HCT116 (cell line): ENCODE measurements around the gene DEPDC5. TPM values are rescaled to one million over a fixed set of nuclear protein-coding genes. Genes with fewer than 3 reads are reported as not detected.

Source experiments
- ATAC-seq: fragments of 200-7000 bp; cut with Tn5 transposase; 2 replicates; pipeline ENCODE4 v1.9.1; 2020; ENCODE audit warnings: mild to moderate bottlenecking, moderate library complexity
- BruUV-seq: library from RNA; stranded (reverse); fragments of 400-500 nt; replicated peaks from 2 replicates; lab custom pipeline; 2021; lab: Mats Ljungman, UMichigan
- CTCF ChIA-PET: fragments of 300-600 bp; sonication (Branson Sonifier 250); formaldehyde crosslinking; loops from one replicate; lab custom pipeline; 2021; ENCODE audit warnings: antibody characterized with exemption; lab: Charles Lee
- POLR2A ChIA-PET: fragments of 300-600, 350-600 bp; sonication (Branson Sonifier 250); formaldehyde crosslinking; loops from one replicate; lab custom pipeline; 2021; ENCODE audit warnings: antibody characterized with exemption; lab: Charles Lee
- RAD21 ChIA-PET, 2 experiments: fragments of 300-600 bp; sonication (Branson Sonifier 250); formaldehyde crosslinking; loops; one replicate each; lab custom pipeline; 2023; ENCODE audit warnings: low total read pairs in 2 of 2; ENCODE audit not compliant: uncharacterized antibody in 2 of 2, unreplicated experiment in 2 of 2, low non-redundant PET in 1 of 2; lab: Charles Lee
- DNase-seq: peaks from one replicate; pipeline ENCODE4 v3.0.0-alpha.2; 2010; ENCODE audit warnings: low read depth, low spot score
- H2AFZ ChIP-seq: fragments of 200-600 bp; shearing (Covaris generic), sonication (generic); 2 replicates; pipeline ENCODE4 v1.6.1; 2017; ENCODE audit warnings: low read depth, mixed run types, mixed read lengths, antibody characterized with exemption, low read length; ENCODE audit not compliant: poor library complexity, severe bottlenecking
- H3K27ac ChIP-seq: 2 replicates; pipeline ENCODE4 v1.5.1; 2012; ENCODE audit warnings: low read depth, low read length
- H3K27me3 ChIP-seq: fragments of 200-600 bp; sonication (generic); 2 replicates; pipeline ENCODE4 v1.6.1; 2016; ENCODE audit warnings: mixed run types, low read length, mixed read lengths; ENCODE audit not compliant: insufficient read depth
- H3K36me3 ChIP-seq, 2 experiments: fragments of 200-500 bp in 1 of 2; fragments of 200-600 bp in 1 of 2; sonication (Bioruptor generic) in 1 of 2; sonication (generic) in 1 of 2; 2 replicates each; pipeline versions ENCODE4 v1.5.1 to v1.6.1; 2014 to 2016; ENCODE audit warnings: low read length in 2 of 2, inconsistent platforms in 1 of 2, mixed read lengths in 1 of 2, mixed run types in 1 of 2; ENCODE audit not compliant: insufficient read depth in 2 of 2, control insufficient read depth in 1 of 2
- H3K4me1 ChIP-seq, 2 experiments: fragments of 200-600 bp in 1 of 2; sonication (generic) in 1 of 2; 2 replicates each; pipeline versions ENCODE4 v1.5.1 to v1.6.1; 2012 to 2017; ENCODE audit warnings: low read length in 2 of 2, inconsistent platforms in 1 of 2, mild to moderate bottlenecking in 1 of 2, mixed read lengths in 1 of 2, mixed run types in 1 of 2, moderate library complexity in 1 of 2; ENCODE audit not compliant: insufficient read depth in 2 of 2, control insufficient read depth in 1 of 2
- H3K4me2 ChIP-seq: fragments of 200-600 bp; sonication (generic); 2 replicates; pipeline ENCODE4 v1.6.1; 2017; ENCODE audit warnings: mixed run types, low read length, mixed read lengths
- H3K4me3 ChIP-seq, 2 experiments: fragments of 200-600 bp in 1 of 2; sonication (generic) in 1 of 2; replicated peaks in 1 of 2; 2 replicates each; pipeline ENCODE4 v1.5.1; 2011 to 2016; ENCODE audit warnings: low read length in 2 of 2, control low read depth in 1 of 2, low read depth in 1 of 2, mild to moderate bottlenecking in 1 of 2, mixed read lengths in 1 of 2, mixed run types in 1 of 2
- H3K79me2 ChIP-seq: fragments of 200-600 bp; sonication (generic); 2 replicates; pipeline ENCODE4 v1.6.1; 2017; ENCODE audit warnings: mild to moderate bottlenecking, mixed run types, low read length, moderate library complexity, mixed read lengths; ENCODE audit not compliant: insufficient read depth
- H3K9ac ChIP-seq: fragments of 200-600 bp; sonication (generic); 2 replicates; pipeline ENCODE4 v1.6.1; 2016; ENCODE audit warnings: low read length, mixed read lengths
- H3K9me2 ChIP-seq: fragments of 200-600 bp; sonication (generic), shearing (Covaris generic); 2 replicates; pipeline ENCODE4 v1.6.1; 2017; ENCODE audit warnings: mixed run types, mild to moderate bottlenecking, moderate library complexity; ENCODE audit not compliant: insufficient read depth
- H3K9me3 ChIP-seq, 2 experiments: fragments of 200-500 bp in 1 of 2; fragments of 200-600 bp in 1 of 2; sonication (Bioruptor generic) in 1 of 2; sonication (generic) in 1 of 2; 2 replicates each; pipeline ENCODE4 v1.6.1; 2014 to 2017; ENCODE audit warnings: low read length in 2 of 2, mixed read lengths in 2 of 2, inconsistent platforms in 1 of 2, low read depth in 1 of 2, mild to moderate bottlenecking in 1 of 2, mixed run types in 1 of 2, moderate library complexity in 1 of 2; ENCODE audit not compliant: control insufficient read depth in 1 of 2, insufficient read depth in 1 of 2
- H4K20me1 ChIP-seq: fragments of 200-600 bp; sonication (generic), shearing (Covaris generic); 2 replicates; pipeline ENCODE4 v1.6.1; 2017; ENCODE audit warnings: mixed run types, mild to moderate bottlenecking, moderate library complexity; ENCODE audit not compliant: insufficient read depth
- CTCF ChIP-seq, 3 experiments: fragments of 200-600 bp in 1 of 3; sonication (generic) in 1 of 3; IDR thresholded peaks in 2 of 3; conservative IDR thresholded peaks in 1 of 3; 2 replicates each; pipeline ENCODE4 v1.5.1; 2012 to 2017; ENCODE audit warnings: low read depth in 2 of 3, low read length in 2 of 3, antibody characterized with exemption in 1 of 3, borderline replicate concordance in 1 of 3, control low read depth in 1 of 3, mild to moderate bottlenecking in 1 of 3, mixed read lengths in 1 of 3, mixed run types in 1 of 3, moderate library complexity in 1 of 3; ENCODE audit not compliant: insufficient read depth in 1 of 3
- EGR1 ChIP-seq: IDR thresholded peaks from 2 replicates; pipeline ENCODE4 v1.6.1; 2012; ENCODE audit warnings: low read depth
- EZH2 ChIP-seq: fragments of 200-600 bp; sonication (generic); IDR thresholded peaks from 2 replicates; pipeline ENCODE4 v1.6.1; 2017; ENCODE audit warnings: antibody characterized with exemption, mixed run types
- FOSL1 ChIP-seq: IDR thresholded peaks from 2 replicates; pipeline ENCODE4 v1.6.1; 2012; ENCODE audit warnings: low read depth
- POLR2A ChIP-seq: IDR thresholded peaks from 2 replicates; pipeline ENCODE4 v1.7.0; 2011; ENCODE audit warnings: borderline replicate concordance; ENCODE audit not compliant: insufficient read depth, insufficient read length; ENCODE audit errors: extremely low read depth
- RAD21 ChIP-seq: IDR thresholded peaks from 2 replicates; pipeline ENCODE4 v1.6.1; 2012; ENCODE audit warnings: low read depth, mild to moderate bottlenecking
- REST ChIP-seq: IDR thresholded peaks from 2 replicates; pipeline ENCODE4 v1.6.1; 2012; ENCODE audit warnings: low read depth
- SIN3A ChIP-seq: IDR thresholded peaks from 2 replicates; pipeline ENCODE4 v1.6.1; 2012; ENCODE audit warnings: low read depth
- SP1 ChIP-seq: IDR thresholded peaks from 2 replicates; pipeline ENCODE4 v1.6.1; 2012; ENCODE audit warnings: low read depth
- SRF ChIP-seq: IDR thresholded peaks from 2 replicates; pipeline ENCODE4 v1.6.1; 2012; ENCODE audit warnings: low read depth
- TCF7L2 ChIP-seq: IDR thresholded peaks from 2 replicates; pipeline ENCODE4 v1.7.0; 2011; ENCODE audit warnings: borderline replicate concordance, inconsistent platforms; ENCODE audit not compliant: insufficient read depth, insufficient read length; ENCODE audit errors: extremely low read depth
- YY1 ChIP-seq: IDR thresholded peaks from 2 replicates; pipeline ENCODE4 v1.6.1; 2011; ENCODE audit warnings: low read length, low read depth, moderate library complexity, mild to moderate bottlenecking; ENCODE audit not compliant: insufficient replicate concordance; ENCODE audit errors: extremely low read depth
- ZFX ChIP-seq: fragments of 450-650 bp; IDR thresholded peaks from 2 replicates; pipeline ENCODE4 v1.6.1; 2017
- ZNF274 ChIP-seq: fragments of 200-500 bp; sonication (Bioruptor generic); IDR thresholded peaks from 2 replicates; pipeline ENCODE4 v1.6.1; 2014; ENCODE audit warnings: mild to moderate bottlenecking, low read depth, low read length, inconsistent platforms
- intact Hi-C: fragments of 100-400 bp; cut with micrococcal nuclease; formaldehyde crosslinking; loops from 2 replicates; pipeline ENCODE4 v1.10.0; 2022
- total RNA-seq: library from RNA; stranded (reverse); gene quantifications from one replicate; pipeline ENCODE4 v1.2.1, GENCODE V29; 2021; ENCODE audit not compliant: unreplicated experiment
- TF ChIP-seq, protein P1 (sequence below): IDR thresholded peaks from 2 replicates; pipeline ENCODE4 v1.6.1; 2012
- TF ChIP-seq, protein P2 (sequence below): IDR thresholded peaks from 2 replicates; pipeline ENCODE4 v1.6.1; 2012
- TF ChIP-seq, protein P3 (sequence below): IDR thresholded peaks from 2 replicates; pipeline ENCODE4 v1.6.1; 2011; ENCODE audit warnings: mild to moderate bottlenecking, low read length, moderate library complexity; ENCODE audit not compliant: insufficient replicate concordance; ENCODE audit errors: extremely low read depth

Gene DEPDC5
- total RNA-seq, 1 experiment from 2014 or later = 35.0 TPM

DNA sequence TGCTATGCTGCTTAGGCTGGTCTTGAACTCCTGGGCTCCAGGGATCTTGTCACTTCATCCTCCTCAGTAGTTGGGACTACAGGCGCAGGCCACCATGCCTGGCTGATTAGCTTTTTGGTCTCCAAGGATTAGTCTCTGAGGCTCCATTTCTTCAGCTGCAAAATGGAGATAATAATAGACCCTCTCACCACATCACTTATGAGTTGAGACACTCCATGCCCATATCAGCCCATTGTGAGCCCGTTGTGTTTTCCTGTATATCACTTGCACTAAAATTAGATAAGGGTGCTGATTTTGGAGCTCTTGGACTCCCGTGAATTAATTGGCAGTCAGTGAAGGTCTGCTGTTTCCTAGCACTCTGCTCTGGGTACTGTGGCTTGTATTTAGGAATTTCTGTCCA lies 36.0 kb downstream of the DEPDC5 start:
- H4K20me1 ChIP-seq = no peaks in the 10 kb centered on the region
- TSS peak; percentile 8 for BruUV-seq
- H3K4me3 ChIP-seq = no peak overlapping the region
- no peak for ATAC-seq
- no peaks in the 10 kb centered on the region for H3K79me2 ChIP-seq
- H3K9me2 ChIP-seq = no peaks in the 10 kb centered on the region
- no peak overlapping the region for H2AFZ ChIP-seq
- H3K27ac ChIP-seq = no peak overlapping the region
- no peak for TF ChIP-seq RAD21
- no peak for TF ChIP-seq YY1
- no peak for TF ChIP-seq EGR1
- TF ChIP-seq REST = no peak
- no peak for TF ChIP-seq TCF7L2
- no peak for TF ChIP-seq FOSL1
- no peak for TF ChIP-seq CTCF (IDR thresholded peaks at IDR 0.05 in 2 of 3, conservative IDR thresholded peaks at IDR 0.05 in 1 of 3; ENCODE audit: borderline replicate concordance in 1 of 3, insufficient read depth in 1 of 3, low read depth in 2 of 3, low read length in 2 of 3)
- TF ChIP-seq, protein P1, sequence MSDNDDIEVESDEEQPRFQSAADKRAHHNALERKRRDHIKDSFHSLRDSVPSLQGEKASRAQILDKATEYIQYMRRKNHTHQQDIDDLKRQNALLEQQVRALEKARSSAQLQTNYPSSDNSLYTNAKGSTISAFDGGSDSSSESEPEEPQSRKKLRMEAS = no peak
- TF ChIP-seq SRF = no peak
- no peak for TF ChIP-seq POLR2A
- no peak for TF ChIP-seq SP1
- TF ChIP-seq, protein P2, sequence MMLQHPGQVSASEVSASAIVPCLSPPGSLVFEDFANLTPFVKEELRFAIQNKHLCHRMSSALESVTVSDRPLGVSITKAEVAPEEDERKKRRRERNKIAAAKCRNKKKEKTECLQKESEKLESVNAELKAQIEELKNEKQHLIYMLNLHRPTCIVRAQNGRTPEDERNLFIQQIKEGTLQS = no peak
- no peak for TF ChIP-seq ZNF274
- TF ChIP-seq EZH2 = no peak
- TF ChIP-seq SIN3A = no peak
- no peak for TF ChIP-seq ZFX
- TF ChIP-seq, protein P3, sequence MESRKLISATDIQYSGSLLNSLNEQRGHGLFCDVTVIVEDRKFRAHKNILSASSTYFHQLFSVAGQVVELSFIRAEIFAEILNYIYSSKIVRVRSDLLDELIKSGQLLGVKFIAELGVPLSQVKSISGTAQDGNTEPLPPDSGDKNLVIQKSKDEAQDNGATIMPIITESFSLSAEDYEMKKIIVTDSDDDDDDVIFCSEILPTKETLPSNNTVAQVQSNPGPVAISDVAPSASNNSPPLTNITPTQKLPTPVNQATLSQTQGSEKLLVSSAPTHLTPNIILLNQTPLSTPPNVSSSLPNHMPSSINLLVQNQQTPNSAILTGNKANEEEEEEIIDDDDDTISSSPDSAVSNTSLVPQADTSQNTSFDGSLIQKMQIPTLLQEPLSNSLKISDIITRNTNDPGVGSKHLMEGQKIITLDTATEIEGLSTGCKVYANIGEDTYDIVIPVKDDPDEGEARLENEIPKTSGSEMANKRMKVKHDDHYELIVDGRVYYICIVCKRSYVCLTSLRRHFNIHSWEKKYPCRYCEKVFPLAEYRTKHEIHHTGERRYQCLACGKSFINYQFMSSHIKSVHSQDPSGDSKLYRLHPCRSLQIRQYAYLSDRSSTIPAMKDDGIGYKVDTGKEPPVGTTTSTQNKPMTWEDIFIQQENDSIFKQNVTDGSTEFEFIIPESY = no peak
- TF ChIP-seq, all 23 proteins: peak for 0
- no peak overlapping the region for H3K9ac ChIP-seq
- POLR2A ChIA-PET = no interaction called here
- no peaks in the 10 kb centered on the region for H3K27me3 ChIP-seq
- no peaks in the 10 kb centered on the region for H3K4me1 ChIP-seq
- no peaks in the 10 kb centered on the region for H3K9me3 ChIP-seq
- DNase-seq = no peak
- peaks cover 18 to 20% of the 10 kb centered on the region in 2 experiments for H3K36me3 ChIP-seq
- intact Hi-C loops = no loop called here
- RAD21 ChIA-PET = no interaction called here
- CTCF ChIA-PET = no interaction called here
- H3K4me2 ChIP-seq = no peak overlapping the region
